NCI-H146 treated with DMSO at 0.1 percent for 48 hours (cell line): ENCODE data around the gene TBC1D21.

Experiments used
- DNase-seq: peaks from one replicate; lab custom pipeline; 2025; ENCODE audit not compliant: unreplicated experiment; lab: John Stamatoyannopoulos, UW

TBC1D21 gene, protein sequence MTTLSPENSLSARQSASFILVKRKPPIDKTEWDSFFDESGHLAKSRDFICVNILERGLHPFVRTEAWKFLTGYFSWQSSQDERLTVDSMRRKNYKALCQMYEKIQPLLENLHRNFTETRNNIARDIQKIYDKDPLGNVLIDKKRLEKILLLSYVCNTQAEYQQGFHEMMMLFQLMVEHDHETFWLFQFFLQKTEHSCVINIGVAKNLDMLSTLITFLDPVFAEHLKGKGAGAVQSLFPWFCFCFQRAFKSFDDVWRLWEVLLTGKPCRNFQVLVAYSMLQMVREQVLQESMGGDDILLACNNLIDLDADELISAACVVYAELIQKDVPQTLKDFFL

DNA sequence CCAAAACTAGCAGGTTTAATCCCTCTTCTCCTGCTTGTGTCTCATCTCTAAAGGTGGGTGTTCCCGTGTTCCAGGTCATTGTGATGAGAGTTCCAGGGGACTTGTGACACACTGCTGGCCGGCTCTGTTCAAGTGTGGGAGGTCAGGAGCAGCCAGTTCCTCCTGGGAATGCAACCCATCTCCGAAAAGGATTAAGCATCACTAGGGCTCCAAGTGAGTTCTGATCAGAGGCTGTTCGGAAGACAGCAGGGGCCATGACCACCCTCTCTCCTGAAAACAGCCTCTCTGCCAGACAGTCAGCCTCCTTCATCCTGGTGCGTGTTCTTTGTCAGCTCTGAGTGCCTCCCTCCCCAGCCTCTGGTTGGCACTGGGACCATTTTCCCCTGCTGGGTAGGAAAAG lies at the start of gene TBC1D21:
Gene TBC1D21, plus strand, starts transcription at position 109 of the 400 bp plus-strand sequence. Its CDS starts 146 bp downstream, at position 255.
- DNase-seq = no peak

DNA sequence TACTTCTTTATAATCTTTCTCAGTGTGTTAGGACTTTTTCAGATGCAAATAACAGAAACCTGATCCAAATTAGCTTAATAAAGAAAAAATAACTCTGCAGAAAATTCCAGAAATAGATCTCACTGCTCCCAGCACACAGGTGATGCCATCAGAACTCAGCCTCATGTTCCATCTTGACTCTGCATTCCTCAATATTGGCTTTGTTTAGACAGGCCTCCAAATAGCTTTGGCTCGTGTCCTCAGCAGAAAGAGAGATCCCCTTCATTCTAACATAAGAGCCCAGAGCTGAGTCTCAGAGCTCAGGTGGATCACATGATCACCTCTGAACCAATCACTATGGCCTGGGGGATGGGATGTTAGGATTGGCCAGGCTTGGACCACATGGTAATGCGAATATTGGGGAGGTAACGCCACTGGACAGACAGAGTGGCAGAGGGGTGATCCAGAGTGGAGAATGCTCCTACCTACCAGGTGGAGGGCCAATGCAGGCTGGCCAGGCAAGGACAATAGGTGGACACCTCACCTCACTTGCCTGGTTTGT lies 46.6 kb upstream of the TBC1D21 start:
- no peak for DNase-seq

DNA sequence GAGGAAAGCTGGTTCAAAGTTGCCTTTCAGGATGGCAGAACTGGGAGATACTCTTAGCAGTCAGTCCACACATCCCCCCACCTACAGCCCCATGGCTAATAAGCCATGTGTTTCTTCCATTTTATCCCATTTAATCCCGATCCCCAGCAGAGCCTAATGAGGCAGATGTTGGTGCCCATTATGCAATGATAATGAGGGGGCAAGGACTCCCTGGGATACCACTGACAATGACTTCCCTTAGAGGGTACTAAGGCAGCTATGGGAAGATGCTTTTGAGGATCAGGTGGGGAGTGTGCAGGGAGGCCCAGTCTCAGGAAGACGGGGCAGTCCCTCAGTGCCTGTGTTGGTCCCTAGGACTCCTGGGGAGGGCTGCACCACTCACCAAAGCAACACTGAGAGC lies 43.8 kb upstream of the TBC1D21 start:
- no peak for DNase-seq

DNA sequence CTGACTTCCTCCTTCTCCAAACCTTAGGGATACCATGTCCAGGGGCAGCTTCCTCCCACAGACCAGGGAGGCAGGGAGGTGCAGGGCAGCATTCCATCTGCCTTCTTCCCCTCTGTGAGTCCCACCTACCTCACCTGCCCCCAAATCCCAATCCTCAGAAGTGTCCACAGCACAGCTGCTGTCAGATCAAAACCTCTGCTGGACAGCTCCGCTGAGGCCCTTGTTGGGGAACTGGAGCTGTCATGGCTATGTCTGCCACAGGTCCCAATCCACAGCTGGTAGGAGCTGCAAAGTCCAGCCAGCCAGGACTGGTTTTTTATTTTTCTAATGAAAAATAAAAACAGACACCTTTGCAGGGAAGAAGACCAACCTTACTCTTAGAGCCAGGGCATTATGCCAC lies 40.7 kb upstream of the TBC1D21 start:
- no peak for DNase-seq

DNA sequence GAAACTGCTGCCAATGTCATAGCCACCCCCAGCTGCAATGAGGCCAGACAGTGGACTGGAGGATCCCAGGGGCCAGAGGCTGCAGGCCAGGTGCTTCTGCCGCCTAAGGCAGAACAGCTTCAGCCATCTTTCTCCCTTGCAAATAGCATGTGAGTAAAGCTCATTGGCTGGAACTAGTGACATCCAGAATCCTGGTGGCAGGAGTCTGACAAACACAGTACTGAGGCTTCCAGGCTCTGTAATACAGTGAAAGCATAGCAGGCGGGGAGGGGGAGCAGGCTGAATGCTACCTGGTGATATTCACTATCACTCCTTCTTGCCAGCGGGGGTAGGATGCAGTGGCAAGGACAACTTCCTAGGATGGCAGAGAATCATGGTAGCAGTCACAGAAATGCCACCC lies 36.5 kb upstream of the TBC1D21 start:
- DNase-seq = no peak

DNA sequence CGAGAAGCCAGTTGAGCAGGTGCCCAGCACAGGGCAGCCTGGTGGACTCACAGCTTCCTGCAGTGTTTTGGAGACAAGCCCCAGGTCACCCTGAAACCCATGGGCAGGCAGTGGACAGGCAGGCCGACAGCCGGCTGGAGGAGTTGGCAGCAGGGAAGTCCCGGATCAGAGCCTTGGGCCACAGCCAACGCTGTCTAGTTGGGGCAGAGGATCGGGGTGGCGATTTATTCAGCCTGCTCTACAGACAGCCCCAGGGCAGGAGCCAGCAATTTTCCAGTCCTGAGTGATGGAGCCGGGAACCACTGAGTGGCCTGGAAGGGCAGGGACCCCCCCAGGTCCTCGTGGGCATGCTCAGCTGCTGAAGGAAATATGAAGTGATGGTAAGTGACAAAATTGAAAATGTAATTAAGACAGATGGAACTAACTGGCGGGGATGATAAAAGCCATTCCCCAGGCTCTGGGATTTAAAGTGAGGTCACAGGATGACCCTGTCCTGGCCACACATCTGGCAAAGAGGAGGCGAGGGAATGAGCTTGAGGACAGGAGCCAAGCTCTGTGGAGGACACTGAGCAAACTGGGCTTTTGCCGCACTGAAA lies 34.4 kb upstream of the TBC1D21 start:
- no peak for DNase-seq

DNA sequence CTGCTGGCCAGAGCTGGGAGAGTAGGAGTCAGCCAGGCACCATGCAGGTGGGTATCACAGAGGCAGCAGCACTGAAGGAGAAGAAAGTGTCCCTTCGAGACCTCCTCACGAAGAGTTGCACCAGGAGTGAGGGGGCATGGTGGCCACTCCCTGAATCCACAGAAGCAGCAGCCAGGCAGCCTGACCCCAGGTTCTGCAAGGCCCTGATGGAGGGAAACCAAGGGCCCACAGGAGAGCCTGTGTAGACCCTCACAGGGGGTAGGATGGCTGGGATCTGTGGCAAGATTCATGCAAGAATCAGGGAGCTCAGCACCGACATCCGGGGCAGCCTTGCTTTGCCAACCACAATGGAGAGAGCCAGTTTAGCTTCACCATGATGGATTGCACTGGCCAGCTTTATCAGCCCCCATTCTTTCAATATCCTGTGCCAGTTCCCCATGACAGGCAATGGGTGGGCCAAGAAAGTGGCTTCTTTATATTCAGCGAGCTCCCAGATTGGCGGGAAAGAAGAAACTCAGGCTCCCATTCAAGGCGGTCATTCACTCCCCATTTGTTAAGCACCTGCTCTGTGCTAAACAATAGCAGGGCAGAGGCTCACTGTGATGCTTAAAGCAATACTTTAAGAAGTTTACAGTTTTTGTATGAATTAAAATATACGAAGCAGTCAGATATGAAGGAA lies 33.5 kb upstream of the TBC1D21 start:
- no peak for DNase-seq

DNA sequence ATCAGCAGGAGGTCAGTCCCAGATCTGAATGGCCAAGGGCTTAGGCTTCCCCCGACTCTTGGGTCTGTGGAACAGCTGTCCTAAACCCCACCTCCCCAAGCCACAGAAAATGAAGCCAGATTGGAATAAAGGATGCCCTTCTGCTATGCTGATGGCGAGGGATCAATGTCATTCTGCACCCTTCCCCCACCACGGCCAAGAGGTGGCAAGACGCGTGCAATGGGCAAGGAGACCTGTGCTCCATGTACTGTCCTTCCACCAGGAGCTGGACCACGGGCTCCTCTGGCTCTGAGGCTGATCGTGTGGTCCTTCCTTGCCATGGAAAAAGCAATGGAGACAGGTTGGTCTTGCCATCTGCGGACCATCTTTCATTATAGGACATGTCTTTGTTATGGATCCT lies 32.6 kb upstream of the TBC1D21 start:
- no peak for DNase-seq

DNA sequence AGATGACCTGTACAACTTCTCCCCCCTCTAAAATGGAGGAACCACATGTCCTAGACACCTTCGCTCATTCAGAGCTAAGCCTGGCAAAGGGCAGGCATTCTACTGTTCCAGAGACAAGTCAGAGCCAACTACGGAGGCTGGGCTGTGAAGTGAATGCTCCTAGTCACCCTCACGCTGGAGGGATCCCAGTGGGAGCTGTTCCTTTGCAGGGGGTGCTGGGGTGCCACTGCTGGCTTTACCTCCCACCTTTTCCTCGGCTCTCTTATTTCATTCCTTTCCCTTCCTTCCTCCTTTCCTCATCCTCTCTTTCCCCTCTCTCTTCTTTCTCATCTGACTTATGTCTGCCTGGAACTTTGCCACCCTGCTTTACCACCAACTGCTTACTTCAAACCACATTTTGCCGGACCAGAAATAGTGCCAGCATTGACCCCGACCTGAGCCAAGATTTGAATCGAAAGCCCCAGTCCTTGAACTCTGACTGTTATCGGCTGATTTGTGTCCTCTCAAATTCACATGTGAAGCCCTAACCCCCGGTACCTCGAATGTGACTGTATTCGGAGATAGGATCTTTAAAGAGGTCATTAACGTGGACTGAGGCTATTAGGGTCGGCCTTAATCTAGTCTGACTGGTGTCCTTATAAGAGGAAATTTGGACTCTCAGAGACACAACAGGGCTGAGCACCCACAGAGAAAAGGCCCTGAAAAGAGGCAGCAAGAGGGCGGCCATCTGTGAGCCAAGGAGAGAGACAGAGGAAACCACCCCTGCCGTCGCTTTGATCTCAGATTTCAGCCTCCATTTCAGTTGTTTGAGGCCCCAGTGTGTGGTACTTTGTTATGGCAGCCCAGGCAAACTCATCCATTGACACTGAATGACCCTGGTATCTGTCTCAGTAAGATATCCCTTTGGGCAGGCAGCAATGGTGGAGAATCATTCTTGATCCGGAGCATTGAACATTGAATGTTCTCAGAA lies 31.3 kb upstream of the TBC1D21 start:
- DNase-seq = peak; percentile 5

DNA sequence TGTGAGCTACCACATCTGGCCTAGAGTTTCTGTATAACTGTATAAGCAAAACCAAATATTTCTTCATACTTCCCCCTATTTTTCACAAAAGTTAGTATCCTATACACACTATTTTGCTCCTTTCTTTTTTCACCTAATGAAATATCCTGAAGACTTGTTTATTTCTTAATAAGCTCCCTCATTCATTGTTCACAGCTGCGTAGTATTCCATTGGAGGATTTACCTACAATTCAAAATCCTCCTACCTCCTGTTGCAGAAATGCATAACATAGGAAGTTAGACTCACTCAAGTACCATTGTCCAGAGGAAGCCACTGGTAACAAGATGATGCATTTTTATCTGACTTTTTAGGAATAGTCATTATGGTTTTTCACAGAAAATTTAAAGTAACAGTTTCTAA lies 29.6 kb upstream of the TBC1D21 start:
- DNase-seq = no peak

DNA sequence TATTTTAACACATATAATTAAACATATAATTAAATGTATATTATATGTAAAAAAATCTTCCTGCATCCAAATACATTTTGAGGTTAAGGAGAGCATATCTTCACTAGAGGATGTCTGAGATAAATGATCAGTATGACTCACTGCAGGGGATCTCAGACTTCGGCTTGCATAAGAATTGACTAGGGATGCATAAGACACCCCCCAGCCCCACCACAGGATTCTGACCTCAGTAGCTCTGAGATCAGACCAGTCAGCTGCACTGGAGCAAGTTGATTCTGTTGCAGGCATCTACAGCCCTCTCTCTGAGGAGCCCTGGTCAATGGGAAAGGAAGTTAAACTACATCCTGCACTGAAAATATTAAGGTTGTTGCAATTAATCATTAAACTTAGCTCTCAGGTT lies 29.0 kb upstream of the TBC1D21 start:
- DNase-seq = no peak

DNA sequence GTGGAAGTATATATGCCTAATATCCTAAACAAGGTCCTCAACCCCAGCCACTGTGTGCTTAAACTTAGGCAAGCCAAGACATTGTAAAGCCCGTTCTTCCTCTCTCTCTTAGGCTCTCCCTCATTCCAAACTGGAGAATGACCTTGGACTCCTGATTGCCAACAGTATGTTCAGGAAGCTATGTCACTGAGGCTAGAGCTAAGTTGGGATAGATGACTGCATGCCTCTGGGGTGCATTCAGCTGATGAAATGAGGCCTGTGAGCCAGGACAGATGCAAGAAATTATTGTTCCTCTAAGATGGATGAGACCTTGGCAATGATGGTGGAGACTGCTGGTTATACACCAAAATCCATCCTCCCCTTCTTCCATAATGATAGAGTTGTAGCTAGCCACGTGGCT lies 27.9 kb upstream of the TBC1D21 start:
- DNase-seq = no peak

DNA sequence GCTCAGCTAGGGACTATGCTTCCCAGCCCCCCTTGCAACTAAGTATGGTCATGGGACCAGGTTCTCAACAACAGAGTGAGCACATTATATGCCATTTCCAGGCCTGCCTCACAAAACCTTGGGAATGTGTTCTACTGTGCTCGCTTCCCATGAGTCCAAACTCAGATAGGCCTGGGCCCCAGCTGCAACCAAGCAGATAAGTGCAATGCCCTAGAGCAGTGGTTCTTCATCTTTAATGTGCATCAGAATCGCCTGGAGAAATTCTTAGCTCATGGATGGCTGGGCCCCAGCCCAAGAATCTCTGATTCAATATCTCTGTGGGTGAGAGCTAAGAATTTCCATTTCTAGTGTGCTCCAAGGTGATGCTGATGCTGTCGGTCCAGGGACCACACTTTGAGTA lies 27.5 kb upstream of the TBC1D21 start:
- DNase-seq = no peak

DNA sequence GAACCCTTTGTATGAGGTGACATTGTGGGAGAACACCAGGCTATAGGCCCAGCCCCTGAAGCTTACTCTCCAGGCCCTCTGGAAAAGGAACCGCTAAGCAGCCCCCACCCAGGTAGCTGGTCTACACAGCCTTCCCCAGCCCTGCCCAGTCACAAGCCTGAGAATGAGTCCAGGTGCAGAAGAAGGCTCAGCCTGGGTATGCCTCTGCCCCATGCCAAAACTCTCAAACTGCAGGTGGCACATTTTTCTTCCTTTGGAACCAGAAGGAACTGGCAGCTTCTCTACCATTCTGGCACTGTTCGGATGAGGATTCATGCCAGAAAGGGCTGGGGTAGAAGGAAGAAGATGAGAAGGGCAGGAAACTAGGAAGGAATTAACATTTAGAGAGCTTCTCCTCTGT lies 23.7 kb upstream of the TBC1D21 start:
- no peak for DNase-seq

DNA sequence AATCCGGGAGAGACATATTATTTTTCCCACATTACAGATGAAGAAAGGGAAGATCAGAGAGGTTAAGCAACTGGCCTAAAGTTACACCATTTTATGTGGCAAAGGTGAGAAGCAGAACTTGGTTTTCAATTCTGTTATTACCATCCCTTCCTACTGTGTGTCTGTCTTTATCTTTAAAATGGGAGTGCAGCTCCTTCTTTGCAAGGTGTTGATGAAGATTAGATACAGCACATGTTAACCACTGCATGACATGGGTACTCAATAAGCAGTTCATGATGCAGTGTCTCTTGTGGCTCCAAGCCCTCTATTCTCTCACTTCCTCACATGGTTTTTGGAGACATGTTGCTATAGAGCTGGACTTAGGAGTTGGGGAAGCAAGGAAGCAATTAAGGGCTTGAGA lies 23.1 kb upstream of the TBC1D21 start:
- DNase-seq = no peak

DNA sequence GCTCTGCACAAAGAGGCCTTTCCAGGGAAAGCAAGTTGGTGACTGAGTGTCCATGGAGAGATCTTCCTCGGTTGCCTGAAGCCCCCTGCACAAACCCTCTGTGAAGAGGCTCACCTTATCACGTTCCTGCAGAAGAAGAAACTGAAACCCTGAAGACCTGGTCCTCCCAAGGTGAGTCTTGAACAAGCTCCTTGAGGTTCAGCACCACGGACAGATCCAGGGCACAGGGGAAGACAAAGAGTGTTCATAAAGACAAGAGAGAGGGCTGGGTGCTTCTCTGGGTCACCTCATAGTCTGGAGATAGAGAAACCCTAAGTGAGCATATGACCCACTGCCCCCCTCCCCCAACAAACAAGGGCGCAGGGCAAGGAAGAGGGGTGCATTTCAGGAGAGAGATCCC lies 21.7 kb upstream of the TBC1D21 start:
- no peak for DNase-seq

DNA sequence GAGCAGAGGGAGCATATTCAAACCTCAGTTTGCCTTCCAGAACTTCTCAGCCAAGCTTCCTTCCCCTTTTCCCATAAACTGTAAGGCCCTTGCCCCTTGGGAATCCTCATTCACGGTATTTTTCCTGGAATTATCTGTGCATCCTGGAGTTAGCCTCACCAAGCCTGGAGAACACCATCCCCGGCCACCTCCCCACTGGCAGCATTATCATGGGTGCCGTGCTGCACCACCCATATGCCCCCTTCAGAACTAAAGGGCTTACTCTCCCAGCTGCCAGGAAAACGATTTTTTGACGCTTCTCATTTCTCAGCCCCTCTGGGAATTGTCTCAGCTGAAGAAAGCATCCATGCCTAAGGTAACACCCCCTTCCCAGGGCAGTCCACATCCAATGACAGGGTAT lies 20.9 kb upstream of the TBC1D21 start:
- no peak for DNase-seq

DNA sequence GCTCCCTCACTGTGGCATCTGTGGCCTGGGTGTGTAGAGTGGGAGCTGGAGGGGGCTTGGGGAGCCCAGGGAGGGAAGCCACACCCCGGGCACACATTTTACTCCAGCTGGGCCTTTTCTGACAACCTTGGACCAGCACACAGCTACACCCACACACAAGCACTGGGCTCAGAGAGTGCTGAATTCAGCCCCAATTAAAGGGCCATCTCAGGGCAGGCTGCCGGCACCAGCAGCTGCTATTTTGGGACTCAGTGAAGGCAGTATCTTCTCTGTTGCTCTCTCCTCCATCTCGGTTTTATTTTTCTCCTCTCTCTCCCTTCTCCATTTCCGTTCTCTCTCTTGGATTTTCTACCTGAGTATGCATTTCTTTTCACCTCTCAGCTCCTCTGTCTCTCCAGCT lies 19.1 kb upstream of the TBC1D21 start:
- DNase-seq = no peak

DNA sequence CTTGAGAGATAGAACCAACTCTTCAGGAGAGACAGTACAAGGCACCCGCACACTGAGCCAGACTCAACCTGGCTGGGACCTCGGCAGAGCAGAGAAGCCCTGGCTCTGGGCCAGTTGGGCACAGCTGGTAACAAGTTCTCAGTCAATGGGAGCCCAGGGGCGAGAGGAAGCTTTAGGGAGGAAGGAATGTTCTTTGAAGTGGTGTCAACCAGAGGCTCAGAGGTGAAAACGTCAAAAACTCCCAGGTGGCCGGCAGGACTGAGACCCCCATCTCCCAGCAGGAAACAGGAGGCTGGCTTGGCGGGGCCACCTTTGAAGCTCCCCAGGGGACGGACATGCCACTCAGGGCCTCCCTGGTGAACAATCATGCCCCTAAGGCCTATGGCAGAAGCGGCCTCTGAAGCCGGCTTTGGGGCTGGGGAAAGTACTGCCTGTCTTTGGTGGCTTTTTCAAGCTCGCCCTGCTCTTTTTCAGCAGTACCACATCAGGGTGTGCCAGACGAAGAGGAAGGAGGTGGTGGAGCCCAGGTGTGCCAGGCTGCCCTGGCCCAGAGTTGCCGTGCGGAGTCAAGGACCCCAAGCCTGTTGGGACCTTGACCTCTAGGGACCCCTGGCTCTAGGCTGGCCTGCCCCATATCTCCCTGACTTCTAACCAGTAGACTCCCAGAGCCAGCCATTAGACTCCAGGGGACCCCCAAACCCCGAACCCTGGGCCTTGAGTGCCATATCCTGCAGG lies 16.7 kb upstream of the TBC1D21 start:
- DNase-seq = no peak

DNA sequence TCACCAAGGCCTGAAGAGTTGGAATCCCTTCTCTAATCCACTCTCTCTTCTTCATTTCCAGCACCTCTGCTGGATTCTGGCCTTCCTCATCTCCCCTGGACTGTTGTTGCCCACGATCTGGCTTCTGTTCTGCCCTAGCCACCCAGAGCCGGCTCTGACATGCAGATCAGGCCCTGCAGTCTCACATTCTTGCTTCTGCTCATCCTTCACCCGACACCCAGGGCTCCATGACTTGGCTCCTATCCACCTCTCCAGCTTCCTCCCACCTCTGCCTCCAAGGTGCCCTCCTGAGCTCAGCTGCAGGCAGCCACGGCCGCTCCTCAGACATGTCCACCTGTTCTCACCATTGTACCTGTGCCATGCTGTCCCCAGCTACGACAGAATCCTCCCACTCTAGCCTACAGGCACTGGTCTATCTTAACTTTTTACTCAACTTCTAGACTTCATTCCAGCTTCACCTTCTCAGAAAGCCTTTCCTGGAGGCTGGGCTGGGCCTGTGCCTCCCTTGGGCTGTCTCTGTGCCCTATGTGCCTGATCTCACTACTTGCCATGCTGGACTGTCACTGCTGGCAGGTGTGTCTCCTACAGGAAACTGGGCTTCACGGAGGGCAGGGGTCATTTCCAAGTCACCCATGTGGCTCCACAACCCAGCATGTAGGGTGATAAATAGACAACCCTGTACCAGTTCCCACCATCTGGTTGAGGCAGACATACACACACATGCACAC lies 16.0 kb upstream of the TBC1D21 start:
- DNase-seq = no peak
